HPDE6-E6E7 (cell line): ENCODE measurements around the gene GLS.
"Not testable (repeated sequence)": the region's sequence is repeated elsewhere in the genome, so short reads cannot be mapped to it uniquely, and the experiment has no call there.

ENCODE experiments used
- DNase-seq: peaks from one replicate; pipeline ENCODE4 v3.0.0; 2011; ENCODE audit warnings: missing footprints; ENCODE audit errors: extremely low spot score

Gene GLS

DNA sequence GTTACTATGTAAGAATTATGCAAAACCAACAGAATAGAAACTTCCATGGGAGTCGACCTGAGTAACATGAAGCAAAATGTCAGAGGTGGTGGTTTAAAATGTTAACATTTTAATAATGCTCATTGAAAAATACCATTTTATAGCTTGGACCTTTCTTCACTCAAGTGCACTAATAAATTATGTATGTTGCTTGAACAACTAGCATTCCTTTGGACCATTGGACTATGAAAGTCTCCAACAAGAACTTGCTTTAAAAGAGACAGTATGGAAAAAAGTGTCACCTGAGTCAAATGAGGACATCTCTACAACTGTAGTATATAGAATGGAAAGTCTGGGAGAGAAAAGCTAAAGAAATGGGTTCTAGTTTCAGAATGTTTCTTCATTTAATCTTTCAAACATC lies 51.9 kb downstream of the GLS start:
- DNase-seq: no peak

GRCh38 chr2:190933361-190933760 lies 52.7 kb downstream of the GLS start:
- DNase-seq: no peak

DNA sequence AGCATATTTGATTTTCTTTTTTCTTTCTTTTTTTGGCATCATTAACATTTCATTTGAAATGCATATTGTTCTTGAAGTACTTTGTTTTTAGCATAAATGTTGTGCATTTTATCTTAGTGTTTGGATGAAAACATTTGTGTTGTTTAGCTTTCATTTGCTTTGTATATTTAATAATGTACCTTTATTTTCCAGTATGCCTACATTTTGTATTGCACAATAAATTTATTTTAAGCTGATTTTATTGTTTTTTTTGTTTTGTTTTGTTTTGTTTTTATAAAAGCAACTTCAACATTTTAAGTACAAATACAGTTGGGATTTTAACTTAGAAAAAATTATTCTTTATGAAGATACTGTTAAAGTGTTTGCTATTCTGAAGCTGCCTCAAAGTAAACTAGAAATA lies 54.4 kb downstream of the GLS start:
- no peak for DNase-seq

GRCh38 chr2:190938771-190939335 lies 58.2 kb downstream of the GLS start:
- no peak for DNase-seq

DNA sequence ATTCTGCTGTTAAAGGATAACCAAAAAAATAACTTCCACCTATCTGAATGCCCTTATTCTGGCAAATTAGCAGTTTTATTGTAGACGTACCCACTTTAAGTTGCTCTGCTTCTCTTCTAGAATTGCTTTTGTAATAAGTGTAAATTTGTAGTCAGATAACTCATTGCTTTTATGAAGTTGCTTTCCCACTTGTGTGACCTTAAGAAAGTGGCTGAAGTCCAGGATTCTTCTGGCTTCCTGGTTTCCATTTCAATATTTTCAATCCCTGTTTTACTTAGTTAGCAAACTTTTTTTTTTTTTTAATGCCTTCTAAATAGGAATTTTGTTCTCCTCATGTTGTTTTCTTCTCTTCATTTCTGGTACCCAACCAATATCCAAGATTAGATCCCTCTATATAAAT lies 59.8 kb downstream of the GLS start:
- no peak for DNase-seq

- no peak for DNase-seq
These were observed 61.0 kb downstream of the GLS start for GRCh38 chr2:190941571-190941970.

- DNase-seq: no peak
These were observed 62.1 kb downstream of the GLS start for GRCh38 chr2:190942697-190943096.

DNA sequence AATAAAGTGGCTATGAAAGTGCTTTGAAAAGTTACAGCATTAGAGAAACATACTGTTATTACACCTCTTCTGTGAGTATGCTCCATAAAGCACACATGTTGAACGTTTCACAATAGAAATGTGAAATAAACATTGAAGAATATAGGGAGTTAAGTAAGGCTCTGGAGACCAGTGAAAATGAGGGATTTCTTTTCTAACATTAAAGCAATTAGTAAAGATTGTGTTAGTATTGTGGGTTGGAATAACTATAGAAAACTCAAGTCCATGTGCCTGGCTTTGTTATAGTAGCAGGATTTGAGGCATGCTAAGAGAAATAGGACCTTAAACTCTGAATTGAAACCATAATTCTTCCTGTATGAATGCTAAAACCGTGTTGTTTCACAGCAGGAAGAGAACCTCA lies 63.1 kb downstream of the GLS start:
- DNase-seq: no peak

- no peak for DNase-seq
These were observed 66.5 kb downstream of the GLS start for GRCh38 chr2:190947141-190947540.

GRCh38 chr2:190947711-190948251 lies 67.2 kb downstream of the GLS start:
- DNase-seq: no peak

GRCh38 chr2:190948671-190949070 lies 68.0 kb downstream of the GLS start:
- DNase-seq: no peak

- no peak for DNase-seq
These were observed 70.0 kb downstream of the GLS start for GRCh38 chr2:190950566-190950991.

DNA sequence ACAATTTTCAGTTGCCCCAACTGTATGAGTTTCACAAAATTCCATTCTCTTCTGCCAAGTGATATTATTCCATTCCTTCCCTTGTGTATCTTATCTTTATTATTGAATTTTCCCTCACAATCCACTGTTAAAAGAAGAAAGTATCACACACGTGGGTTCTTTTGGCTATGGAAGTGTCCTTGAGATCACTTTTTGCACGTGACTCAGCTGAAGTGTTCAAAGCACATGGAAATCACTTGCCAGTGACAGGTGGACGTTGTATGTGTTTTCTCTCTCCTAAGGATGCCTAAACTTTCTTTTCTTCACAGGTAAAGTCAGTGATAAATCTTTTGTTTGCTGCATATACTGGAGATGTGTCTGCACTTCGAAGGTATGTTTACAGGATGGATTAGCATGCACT lies 72.6 kb downstream of the GLS start:
- DNase-seq: no peak

DNA sequence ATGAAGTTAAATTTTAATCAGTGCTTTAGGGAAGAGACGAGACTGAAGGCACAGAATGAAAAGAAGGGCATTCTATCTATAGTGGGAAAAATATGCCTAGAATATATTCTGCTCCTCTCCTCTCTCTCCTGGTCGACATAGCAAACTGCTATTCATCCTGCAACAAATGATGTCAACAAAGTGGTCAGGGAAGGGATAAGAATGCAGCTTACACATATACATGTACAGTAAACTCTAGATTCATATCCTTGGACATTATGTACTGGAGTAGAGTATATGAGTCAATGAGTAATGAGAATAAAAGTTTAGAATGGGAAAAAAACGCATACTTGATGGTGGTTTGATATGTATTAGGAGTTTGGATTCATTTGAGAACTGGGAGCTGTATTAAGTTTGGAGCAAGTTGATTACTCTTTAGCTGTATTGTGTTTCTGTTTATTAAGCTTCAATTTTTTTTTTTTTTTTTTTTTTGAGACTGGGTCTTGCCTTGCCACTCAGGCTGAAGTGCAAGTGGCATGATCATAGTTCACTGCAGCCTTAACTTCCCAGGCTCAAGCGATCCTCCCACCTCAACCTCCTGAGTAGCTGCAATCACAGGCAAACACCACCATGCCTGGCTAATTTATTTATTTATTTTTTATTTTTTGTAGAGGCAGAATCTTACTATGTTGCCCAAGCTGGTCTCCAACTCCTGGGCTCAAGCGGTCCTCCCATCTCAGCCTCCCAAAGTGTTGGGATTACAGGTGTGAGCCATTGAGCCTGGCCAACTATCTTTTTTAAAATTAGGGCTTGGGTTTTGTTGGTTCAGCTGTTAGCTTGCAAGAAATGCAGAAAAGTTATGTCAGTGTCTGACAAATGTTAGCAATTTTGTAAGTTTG lies 79.5 kb downstream of the GLS start:
- no peak for DNase-seq

GRCh38 chr2:190961117-190961516 lies 80.5 kb downstream of the GLS start:
- DNase-seq: not testable (repeated sequence)

- no peak for DNase-seq
These were observed 81.4 kb downstream of the GLS start for GRCh38 chr2:190961918-190962487.

- no peak for DNase-seq
These were observed 82.5 kb downstream of the GLS start for GRCh38 chr2:190963088-190963487.

DNA sequence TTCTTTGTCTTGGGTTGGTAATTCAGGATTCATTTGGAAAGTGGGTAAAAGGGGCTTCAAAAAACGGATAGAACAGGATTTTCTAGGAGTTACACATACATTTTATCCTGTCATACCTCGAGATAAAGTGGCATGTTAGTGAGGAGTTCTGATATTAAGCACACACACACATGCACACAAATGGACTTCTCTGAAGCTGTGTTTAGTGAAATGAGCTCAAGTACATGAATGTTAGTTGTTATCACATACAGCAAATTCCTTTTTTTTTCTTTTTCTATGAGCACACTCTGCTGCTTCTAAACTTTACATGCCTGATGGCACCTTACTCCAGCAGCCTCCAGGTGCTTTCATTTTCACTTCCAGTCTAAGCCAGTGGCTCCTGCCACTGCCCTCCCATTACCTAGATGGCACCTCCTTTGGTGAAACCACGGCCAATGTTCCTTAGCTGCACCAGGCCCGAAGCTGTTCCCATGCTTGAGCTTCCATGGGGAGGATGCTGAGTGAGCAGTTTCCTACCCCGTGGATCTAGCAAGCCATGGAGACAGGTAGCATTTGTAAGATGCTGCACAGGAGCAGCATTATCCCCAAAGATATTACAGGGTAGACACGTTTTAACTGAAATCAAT lies 83.7 kb downstream of the GLS start:
- no peak for DNase-seq

DNA sequence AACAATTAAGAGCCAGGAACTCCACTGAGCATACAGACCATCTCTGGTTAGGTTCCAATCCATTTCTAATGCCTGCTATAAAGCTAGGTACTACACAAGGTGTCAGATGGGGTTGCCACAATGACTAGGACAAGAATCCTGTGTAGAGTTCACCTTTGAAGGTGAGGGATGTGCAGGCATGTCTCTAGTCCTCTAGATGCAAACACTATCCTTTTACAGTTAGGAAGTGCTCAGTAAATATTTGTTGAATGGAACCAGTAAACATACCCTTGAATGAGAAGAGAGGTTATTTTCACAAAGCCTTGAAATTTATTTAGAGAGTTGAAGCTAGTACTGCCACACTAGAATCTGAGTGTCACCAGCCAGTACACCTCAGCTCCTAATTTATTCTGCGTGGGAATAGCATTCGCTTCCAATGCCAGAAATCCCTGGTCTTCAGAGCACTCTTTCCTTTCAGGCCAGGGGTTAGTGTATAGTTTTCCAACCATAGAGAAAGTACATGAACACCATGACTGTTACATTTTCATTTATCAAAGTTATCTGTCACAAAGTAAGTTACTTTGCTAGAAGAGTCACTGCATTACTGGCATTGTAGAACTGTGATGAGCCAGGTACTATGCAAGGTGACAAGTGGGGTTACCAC lies 85.1 kb downstream of the GLS start:
- DNase-seq: no peak

DNA sequence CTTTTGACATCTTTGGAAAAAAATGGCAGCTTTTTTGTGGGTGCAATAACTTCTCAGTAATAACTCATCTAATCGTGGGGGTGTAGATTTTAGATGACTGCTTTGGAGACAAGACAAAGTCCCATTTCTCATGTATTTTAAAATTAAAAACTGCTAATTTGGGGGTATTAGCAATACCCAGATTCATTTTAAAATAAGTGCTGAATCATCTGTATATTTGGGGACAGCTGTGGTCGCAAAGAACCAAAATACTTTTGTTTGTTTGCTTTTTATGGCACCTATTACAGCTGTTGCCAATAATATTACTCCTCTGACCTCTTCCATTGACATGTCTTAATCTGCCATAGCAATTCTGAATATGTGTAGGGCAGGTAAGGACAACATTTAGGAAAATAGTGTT lies 87.9 kb downstream of the GLS start:
- DNase-seq: no peak

GRCh38 chr2:190970160-190970559 lies 89.5 kb downstream of the GLS start:
- no peak for DNase-seq
